ENCODE data around the gene PRKAG2.
"Not testable (repeated sequence)": the region's sequence is repeated elsewhere in the genome, so short reads cannot be mapped to it uniquely, and the experiment has no call there.

PRKAG2 gene

GRCh38 chr7:151519765-151520418 lies 357.0 kb downstream of the PRKAG2 start, which contains the start of gene RHEB:
RHEB (minus strand) TSS chr7:151519895; CDS start chr7:151519511, 384 bp downstream.
- Histone ChIP-seq H3K4me3 (ENCODE audit: low read length) (peak within 1 kb of the TSS; percentile 98), H3K9me3 (ENCODE audit: control insufficient read depth, low read length) (no peaks in the 10 kb centered on the region), H3K36me3 (ENCODE audit: control insufficient read depth, insufficient read depth, low read length, severe bottlenecking) (no peaks in the 10 kb centered on the region), H3K27me3 (replicated peaks; ENCODE audit: control insufficient read depth, insufficient read depth, low read length) (no peaks in the 10 kb centered on the region), H3K9ac (ENCODE audit: low read length) (peak within 1 kb of the TSS; percentile 99), H3K4me1 (ENCODE audit: control insufficient read depth, insufficient read depth, low read length) (peaks cover 29% of the 10 kb centered on the region)
- peak; percentile 100 for DNase-seq (ENCODE audit: low read depth)

- H3K9me3 ChIP-seq (ENCODE audit: control insufficient read depth, low read length): not testable (repeated sequence)
- peaks cover 29% of the 10 kb centered on the region for H3K4me1 ChIP-seq (ENCODE audit: control insufficient read depth, insufficient read depth, low read length)
- DNase-seq (ENCODE audit: low read depth): peak; percentile 72
Observed at GRCh38 chr7:151518947-151519764, 357.8 kb downstream of the PRKAG2 start.

GRCh38 chr7:151518105-151518946 lies 358.6 kb downstream of the PRKAG2 start:
- Histone ChIP-seq H3K4me1 (ENCODE audit: control insufficient read depth, insufficient read depth, low read length) (peaks cover 29% of the 10 kb centered on the region), H3K9me3 (ENCODE audit: control insufficient read depth, low read length) (peaks cover 3% of the 10 kb centered on the region), H3K9ac (ENCODE audit: low read length) (peak overlapping the region; percentile 99), H3K4me3 (ENCODE audit: low read length) (peak overlapping the region; percentile 98), H3K36me3 (ENCODE audit: control insufficient read depth, insufficient read depth, low read length, severe bottlenecking) (no peaks in the 10 kb centered on the region), H3K27me3 (replicated peaks; ENCODE audit: control insufficient read depth, insufficient read depth, low read length) (no peaks in the 10 kb centered on the region)
- peak; percentile 69 for DNase-seq (ENCODE audit: low read depth)

More at GRCh38 chr7:151518947-151519764, 357.8 kb downstream of the PRKAG2 start:
- not testable (repeated sequence) for H3K36me3 ChIP-seq (ENCODE audit: control insufficient read depth, insufficient read depth, low read length, severe bottlenecking); H3K27me3 ChIP-seq (replicated peaks; ENCODE audit: control insufficient read depth, insufficient read depth, low read length)
- Histone ChIP-seq H3K4me3 (ENCODE audit: low read length) (peak overlapping the region; percentile 98), H3K9ac (ENCODE audit: low read length) (peak overlapping the region; percentile 99)

GRCh38 chr7:151517601-151518104 lies 359.3 kb downstream of the PRKAG2 start:
- DNase-seq (ENCODE audit: low read depth): peak; percentile 28
- Histone ChIP-seq H3K27me3 (replicated peaks; ENCODE audit: control insufficient read depth, insufficient read depth, low read length) (no peaks in the 10 kb centered on the region), H3K9ac (ENCODE audit: low read length) (peak overlapping the region; percentile 99), H3K9me3 (ENCODE audit: control insufficient read depth, low read length) (peaks cover 3% of the 10 kb centered on the region), H3K4me3 (ENCODE audit: low read length) (peak overlapping the region; percentile 98), H3K4me1 (ENCODE audit: control insufficient read depth, insufficient read depth, low read length) (peaks cover 31% of the 10 kb centered on the region), H3K36me3 (ENCODE audit: control insufficient read depth, insufficient read depth, low read length, severe bottlenecking) (no peaks in the 10 kb centered on the region)

- H3K9me3 ChIP-seq (ENCODE audit: control insufficient read depth, low read length): peaks cover 3% of the 10 kb centered on the region
- no peaks in the 10 kb centered on the region for H3K36me3 ChIP-seq (ENCODE audit: control insufficient read depth, insufficient read depth, low read length, severe bottlenecking)
- no peak overlapping the region for H3K4me3 ChIP-seq (ENCODE audit: low read length)
- DNase-seq (ENCODE audit: low read depth): no peak
- peaks cover 45% of the 10 kb centered on the region for H3K4me1 ChIP-seq (ENCODE audit: control insufficient read depth, insufficient read depth, low read length)
- no peak overlapping the region for H3K9ac ChIP-seq (ENCODE audit: low read length)
- no peaks in the 10 kb centered on the region for H3K27me3 ChIP-seq (replicated peaks; ENCODE audit: control insufficient read depth, insufficient read depth, low read length)
Observed at GRCh38 chr7:151515276-151515565, 361.7 kb downstream of the PRKAG2 start.

GRCh38 chr7:151514461-151515275 lies 362.2 kb downstream of the PRKAG2 start:
- no peak for DNase-seq (ENCODE audit: low read depth)
- Histone ChIP-seq H3K9me3 (ENCODE audit: control insufficient read depth, low read length) (peaks cover 3% of the 10 kb centered on the region), H3K9ac (ENCODE audit: low read length) (no peak overlapping the region), H3K4me1 (ENCODE audit: control insufficient read depth, insufficient read depth, low read length) (peaks cover 50% of the 10 kb centered on the region), H3K36me3 (ENCODE audit: control insufficient read depth, insufficient read depth, low read length, severe bottlenecking) (no peaks in the 10 kb centered on the region), H3K27me3 (replicated peaks; ENCODE audit: control insufficient read depth, insufficient read depth, low read length) (no peaks in the 10 kb centered on the region), H3K4me3 (ENCODE audit: low read length) (no peak overlapping the region)

GRCh38 chr7:151513133-151513532 lies 363.8 kb downstream of the PRKAG2 start:
- H3K4me3 ChIP-seq (ENCODE audit: low read length): no peak overlapping the region
- H3K4me1 ChIP-seq (ENCODE audit: control insufficient read depth, insufficient read depth, low read length): peaks cover 56% of the 10 kb centered on the region
- DNase-seq (ENCODE audit: low read depth): no peak
- H3K9ac ChIP-seq (ENCODE audit: low read length): no peak overlapping the region
- H3K9me3 ChIP-seq (ENCODE audit: control insufficient read depth, low read length): peaks cover 3% of the 10 kb centered on the region
- no peaks in the 10 kb centered on the region for H3K36me3 ChIP-seq (ENCODE audit: control insufficient read depth, insufficient read depth, low read length, severe bottlenecking)
- no peaks in the 10 kb centered on the region for H3K27me3 ChIP-seq (replicated peaks; ENCODE audit: control insufficient read depth, insufficient read depth, low read length)

GRCh38 chr7:151512353-151512752 lies 364.6 kb downstream of the PRKAG2 start:
- DNase-seq (ENCODE audit: low read depth): no peak
- H3K4me3 ChIP-seq (ENCODE audit: low read length): peak overlapping the region; percentile 29
- H3K9me3 ChIP-seq (ENCODE audit: control insufficient read depth, low read length): peaks cover 3% of the 10 kb centered on the region
- H3K27me3 ChIP-seq (replicated peaks; ENCODE audit: control insufficient read depth, insufficient read depth, low read length): no peaks in the 10 kb centered on the region
- H3K4me1 ChIP-seq (ENCODE audit: control insufficient read depth, insufficient read depth, low read length): peaks cover 50% of the 10 kb centered on the region
- H3K36me3 ChIP-seq (ENCODE audit: control insufficient read depth, insufficient read depth, low read length, severe bottlenecking): no peaks in the 10 kb centered on the region
- H3K9ac ChIP-seq (ENCODE audit: low read length): peak overlapping the region; percentile 37

GRCh38 chr7:151511946-151512345 lies 365.0 kb downstream of the PRKAG2 start:
- H3K4me3 ChIP-seq (ENCODE audit: low read length): peak overlapping the region; percentile 29
- H3K36me3 ChIP-seq (ENCODE audit: control insufficient read depth, insufficient read depth, low read length, severe bottlenecking): no peaks in the 10 kb centered on the region
- peaks cover 3% of the 10 kb centered on the region for H3K9me3 ChIP-seq (ENCODE audit: control insufficient read depth, low read length)
- no peaks in the 10 kb centered on the region for H3K27me3 ChIP-seq (replicated peaks; ENCODE audit: control insufficient read depth, insufficient read depth, low read length)
- DNase-seq (ENCODE audit: low read depth): peak; percentile 78
- peaks cover 47% of the 10 kb centered on the region for H3K4me1 ChIP-seq (ENCODE audit: control insufficient read depth, insufficient read depth, low read length)
- peak overlapping the region; percentile 37 for H3K9ac ChIP-seq (ENCODE audit: low read length)

GRCh38 chr7:151511270-151511669 lies 365.6 kb downstream of the PRKAG2 start:
- no peak overlapping the region for H3K4me3 ChIP-seq (ENCODE audit: low read length)
- H3K9me3 ChIP-seq (ENCODE audit: control insufficient read depth, low read length): peaks cover 3% of the 10 kb centered on the region

More at GRCh38 chr7:151511270-151511669, 365.6 kb downstream of the PRKAG2 start:
- Histone ChIP-seq H3K9ac (ENCODE audit: low read length) (no peak overlapping the region), H3K27me3 (replicated peaks; ENCODE audit: control insufficient read depth, insufficient read depth, low read length) (no peaks in the 10 kb centered on the region), H3K4me1 (ENCODE audit: control insufficient read depth, insufficient read depth, low read length) (peaks cover 49% of the 10 kb centered on the region), H3K36me3 (ENCODE audit: control insufficient read depth, insufficient read depth, low read length, severe bottlenecking) (no peaks in the 10 kb centered on the region)
- no peak for DNase-seq (ENCODE audit: low read depth)
